ENCODE measurements around the gene INTS11.

Gene INTS11

DNA sequence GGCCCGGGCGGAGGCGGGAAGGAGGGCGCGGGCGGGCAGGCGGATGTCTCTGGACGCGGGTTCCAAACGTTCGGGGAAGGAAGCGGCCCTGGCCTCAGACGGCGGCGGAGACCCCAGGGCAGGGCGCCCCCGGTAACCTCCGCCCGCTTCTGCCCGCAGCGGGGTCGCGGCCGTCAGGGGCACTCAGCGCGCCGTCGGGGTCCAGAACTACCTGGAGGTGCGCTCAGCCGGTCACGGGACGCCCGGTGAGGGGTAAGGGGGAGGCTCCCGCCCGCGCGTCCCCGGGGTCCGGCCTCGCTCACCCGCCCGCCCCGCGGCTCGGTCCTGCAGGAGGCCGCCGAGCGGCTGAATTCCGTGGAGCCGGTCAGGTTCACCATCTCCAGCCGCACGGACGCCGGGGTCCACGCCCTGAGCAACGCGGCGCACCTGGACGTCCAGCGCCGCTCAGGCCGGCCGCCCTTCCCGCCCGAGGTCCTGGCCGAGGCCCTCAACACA is 15.7 kb downstream of the INTS11 start:
- TF ChIP-seq, protein P1, sequence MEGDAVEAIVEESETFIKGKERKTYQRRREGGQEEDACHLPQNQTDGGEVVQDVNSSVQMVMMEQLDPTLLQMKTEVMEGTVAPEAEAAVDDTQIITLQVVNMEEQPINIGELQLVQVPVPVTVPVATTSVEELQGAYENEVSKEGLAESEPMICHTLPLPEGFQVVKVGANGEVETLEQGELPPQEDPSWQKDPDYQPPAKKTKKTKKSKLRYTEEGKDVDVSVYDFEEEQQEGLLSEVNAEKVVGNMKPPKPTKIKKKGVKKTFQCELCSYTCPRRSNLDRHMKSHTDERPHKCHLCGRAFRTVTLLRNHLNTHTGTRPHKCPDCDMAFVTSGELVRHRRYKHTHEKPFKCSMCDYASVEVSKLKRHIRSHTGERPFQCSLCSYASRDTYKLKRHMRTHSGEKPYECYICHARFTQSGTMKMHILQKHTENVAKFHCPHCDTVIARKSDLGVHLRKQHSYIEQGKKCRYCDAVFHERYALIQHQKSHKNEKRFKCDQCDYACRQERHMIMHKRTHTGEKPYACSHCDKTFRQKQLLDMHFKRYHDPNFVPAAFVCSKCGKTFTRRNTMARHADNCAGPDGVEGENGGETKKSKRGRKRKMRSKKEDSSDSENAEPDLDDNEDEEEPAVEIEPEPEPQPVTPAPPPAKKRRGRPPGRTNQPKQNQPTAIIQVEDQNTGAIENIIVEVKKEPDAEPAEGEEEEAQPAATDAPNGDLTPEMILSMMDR (IDR thresholded peaks at IDR 0.05) = no peak

DNA sequence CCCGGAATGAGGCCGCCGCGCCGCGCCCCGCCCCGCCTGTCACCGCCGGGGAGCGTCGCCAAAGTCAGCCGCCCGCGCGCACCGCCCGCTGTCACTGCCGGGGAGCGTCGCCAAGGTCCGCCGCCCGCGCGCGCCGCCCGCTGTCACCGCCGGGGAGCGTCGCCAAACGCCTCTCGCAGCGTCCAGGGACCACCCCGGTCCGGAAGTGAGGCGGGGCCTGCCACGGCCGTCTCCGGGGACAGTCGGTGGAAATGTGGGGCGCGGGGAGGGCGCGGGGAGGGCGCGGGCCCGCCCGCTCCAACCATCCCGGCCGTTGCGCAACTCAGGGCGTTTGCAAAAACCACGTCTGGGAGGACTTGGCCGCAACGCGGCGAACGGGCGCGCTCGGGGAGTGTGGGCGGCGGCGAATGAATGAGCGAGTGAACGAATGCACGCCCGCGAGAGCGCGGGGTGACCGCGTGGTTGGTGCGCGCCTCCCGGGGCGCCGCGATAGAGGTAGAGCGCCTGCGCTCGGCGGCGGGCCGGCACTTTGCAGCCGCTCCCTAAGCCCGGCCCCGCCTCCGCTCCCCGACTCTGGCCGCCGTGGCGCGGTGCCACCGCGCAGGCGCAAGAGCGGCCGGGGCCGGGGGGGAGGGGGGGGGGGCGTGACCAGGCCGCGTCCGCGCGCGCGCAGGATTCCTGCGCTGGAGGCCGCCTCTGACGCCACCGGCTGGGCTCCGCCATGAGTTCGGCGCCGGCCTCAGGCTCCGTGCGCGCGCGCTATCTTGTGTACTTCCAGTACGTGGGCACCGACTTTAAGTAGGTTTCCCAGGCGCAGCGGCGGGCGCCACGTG is 16.3 kb downstream of the INTS11 start, which contains the start of the genes ACAP3 and PUSL1:
Gene ACAP3 (minus strand): TSS at position 8 of the 833 bp plus-strand sequence. CDS start 115 bp downstream, outside the sequence.
Gene PUSL1 (plus strand): TSS at position 675 of the 833 bp plus-strand sequence. CDS start 47 bp downstream, at position 722.
- TF ChIP-seq, protein P1 (IDR thresholded peaks at IDR 0.05) = no peak

DNA sequence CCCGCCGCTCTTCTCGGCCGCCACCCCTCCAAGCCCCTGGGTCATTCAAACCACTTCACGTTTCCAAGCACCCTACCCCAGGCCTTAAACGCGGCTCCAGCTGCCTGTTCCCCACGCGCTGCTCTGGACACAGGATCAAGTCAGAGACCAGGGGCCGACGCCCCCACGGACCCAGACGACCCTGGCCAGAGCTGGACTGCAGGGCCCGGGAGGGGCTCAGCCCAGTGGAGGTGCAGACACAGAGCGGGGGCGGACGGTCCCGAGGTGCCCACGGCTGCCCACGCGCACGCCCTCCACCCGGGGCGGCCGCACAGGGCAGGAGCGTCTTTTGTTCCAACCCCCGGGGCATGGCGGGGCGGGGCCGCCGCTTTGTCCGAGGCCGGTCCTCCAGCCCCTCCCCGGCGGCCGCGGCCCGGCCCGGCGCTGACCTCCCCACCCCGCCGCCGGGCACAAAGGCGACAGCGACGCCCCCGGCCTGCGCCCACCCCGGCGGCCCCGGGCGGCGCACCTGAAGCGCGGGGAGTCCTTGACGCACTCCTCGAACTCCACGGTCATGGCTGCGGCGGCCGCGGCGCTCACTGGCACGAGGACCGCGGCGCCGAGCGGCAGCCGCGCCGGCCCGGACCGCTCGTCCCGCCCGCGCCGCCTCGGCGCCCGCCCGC is 17.1 kb downstream of the INTS11 start:
- TF ChIP-seq, protein P1 (IDR thresholded peaks at IDR 0.05) = no peak

DNA sequence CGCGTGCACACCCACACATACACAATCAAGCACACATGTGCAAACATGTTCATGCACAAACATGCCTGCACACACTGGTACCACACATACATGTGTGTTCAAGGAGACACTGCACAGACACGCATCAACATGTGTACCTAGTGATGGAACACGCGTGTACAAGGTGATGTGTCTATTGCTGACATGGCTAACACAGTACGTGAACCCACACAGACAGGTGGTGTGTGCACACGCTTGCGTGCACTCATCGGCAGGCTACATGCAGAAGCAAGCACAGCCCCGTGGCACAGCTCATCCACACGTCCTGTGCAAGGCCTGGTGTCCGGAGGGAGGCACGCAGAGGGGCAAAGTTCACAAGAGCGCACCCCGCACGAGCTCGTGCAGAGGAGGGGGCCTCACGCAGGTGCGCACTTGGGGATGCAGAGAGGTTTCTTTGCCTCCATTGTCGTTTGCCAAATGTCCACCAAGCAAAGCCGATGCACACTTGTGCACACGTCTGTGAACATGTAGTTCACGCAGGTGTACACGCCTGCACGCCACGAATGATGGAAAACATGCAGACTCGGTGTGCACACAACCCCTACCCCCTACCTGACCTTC is 17.7 kb downstream of the INTS11 start:
- TF ChIP-seq, protein P1 (IDR thresholded peaks at IDR 0.05) = no peak

DNA sequence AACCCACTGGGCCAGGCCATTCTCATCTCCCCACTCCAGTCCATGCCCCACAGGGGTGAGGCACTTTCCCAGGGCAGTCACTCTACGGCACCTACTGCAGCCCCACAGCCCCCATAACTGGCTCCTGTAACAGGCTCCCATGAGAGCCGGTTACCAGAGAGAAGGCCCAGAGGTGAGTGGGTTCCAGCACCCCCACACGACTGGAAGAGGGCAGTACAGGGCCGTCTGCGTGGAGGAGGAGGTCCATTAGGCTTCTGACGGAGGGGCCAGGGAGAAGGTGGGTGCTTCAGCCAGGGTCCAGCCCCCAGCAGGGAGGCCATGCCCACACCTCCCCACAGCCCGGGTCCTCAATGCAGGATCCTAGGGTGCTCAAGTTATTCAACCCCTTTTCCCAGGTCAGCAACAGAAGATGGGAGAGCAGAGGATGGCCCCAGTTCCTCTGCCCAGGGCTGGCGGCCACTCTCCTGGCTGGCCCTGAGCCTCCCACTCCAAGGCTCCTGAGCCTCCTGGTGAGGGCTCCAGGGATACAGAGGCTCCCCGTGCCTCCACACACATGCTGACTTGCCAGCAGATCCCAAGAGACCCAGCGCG is 18.3 kb downstream of the INTS11 start:
- TF ChIP-seq, protein P1 (IDR thresholded peaks at IDR 0.05) = no peak

DNA sequence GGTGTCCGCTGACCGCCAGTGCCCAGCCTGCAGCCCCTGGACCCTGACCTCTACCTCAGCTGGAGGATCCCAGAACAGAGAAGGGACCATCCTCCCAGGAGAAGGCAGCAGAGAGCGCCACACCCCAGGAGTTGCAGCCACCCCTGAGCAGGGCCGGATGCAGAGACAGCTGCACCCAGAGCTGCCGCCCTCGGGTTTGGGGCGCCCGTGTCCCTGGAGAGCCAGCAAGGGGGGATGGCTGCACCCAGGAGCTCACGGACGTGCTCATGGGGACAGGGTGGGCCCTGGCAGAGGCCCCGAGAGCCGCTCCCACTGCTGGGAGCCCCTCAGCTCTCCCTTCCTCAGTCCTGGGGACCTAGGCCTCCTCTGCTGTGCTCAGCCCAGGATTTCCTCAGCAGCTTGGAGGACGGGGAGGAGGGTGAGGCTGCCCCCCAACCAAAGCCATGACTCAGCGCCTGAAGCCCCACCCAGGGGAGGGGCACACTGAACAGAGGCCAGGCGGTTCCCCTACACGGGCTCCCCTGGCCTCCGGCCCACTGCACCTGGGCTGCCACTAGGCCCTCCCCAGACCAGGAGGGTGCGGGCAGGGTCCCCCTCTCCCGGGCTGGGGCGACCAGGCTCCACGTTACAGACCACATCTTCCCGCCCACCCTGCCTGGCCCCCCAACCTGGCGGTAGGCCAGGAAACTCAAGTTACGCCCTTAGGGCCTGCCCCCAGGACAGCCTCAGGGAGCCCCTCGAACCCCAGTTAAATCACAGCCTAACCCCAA is 19.0 kb downstream of the INTS11 start:
- TF ChIP-seq, protein P1 (IDR thresholded peaks at IDR 0.05) = no peak
